Effector memory CD4-positive, alpha-beta T cell (primary cell): ENCODE data around the gene TBC1D21.

Experiments
- DNase-seq, 3 donors: peaks; one replicate each; pipeline ENCODE4 v3.0.0-alpha.2; 2020
- H3K27ac ChIP-seq: 2 replicates; pipeline ENCODE4 v1.7.0; 2013; ENCODE audit warnings: mild to moderate bottlenecking, low read length, moderate library complexity; ENCODE audit not compliant: insufficient read depth, poor library complexity, severe bottlenecking
- H3K27me3 ChIP-seq: replicated peaks from 2 replicates; pipeline ENCODE4 v1.7.0; 2013; ENCODE audit warnings: mild to moderate bottlenecking, low read length; ENCODE audit not compliant: insufficient read depth, control insufficient read depth, poor library complexity, severe bottlenecking
- H3K36me3 ChIP-seq: 2 replicates; pipeline ENCODE4 v1.7.0; 2013; ENCODE audit warnings: mild to moderate bottlenecking, low read length, moderate library complexity; ENCODE audit not compliant: control insufficient read depth, insufficient read depth
- H3K4me1 ChIP-seq: 2 replicates; pipeline ENCODE4 v1.7.0; 2013; ENCODE audit warnings: low read length, mild to moderate bottlenecking; ENCODE audit not compliant: control insufficient read depth, insufficient read depth, poor library complexity, severe bottlenecking
- H3K4me3 ChIP-seq: 2 replicates; pipeline ENCODE4 v1.7.0; 2013; ENCODE audit warnings: low read length, low read depth, mild to moderate bottlenecking; ENCODE audit not compliant: insufficient read depth, poor library complexity, severe bottlenecking
- H3K9me3 ChIP-seq: 2 replicates; pipeline ENCODE4 v1.7.0; 2013; ENCODE audit warnings: mild to moderate bottlenecking, low read length, moderate library complexity; ENCODE audit not compliant: control insufficient read depth

Gene TBC1D21

GRCh38 chr15:73899197-73900094 lies 26.1 kb downstream of the TBC1D21 start:
- no peak for DNase-seq
- Histone ChIP-seq H3K36me3 (no peaks in the 10 kb centered on the region), H3K4me3 (no peak overlapping the region), H3K27ac (no peak overlapping the region), H3K27me3 (no peaks in the 10 kb centered on the region), H3K9me3 (no peaks in the 10 kb centered on the region), H3K4me1 (no peaks in the 10 kb centered on the region)

GRCh38 chr15:73900095-73900712 lies 26.8 kb downstream of the TBC1D21 start:
- H3K4me1 ChIP-seq = no peaks in the 10 kb centered on the region
- DNase-seq = no peak
- H3K36me3 ChIP-seq = no peaks in the 10 kb centered on the region
- H3K27me3 ChIP-seq = no peaks in the 10 kb centered on the region
- H3K9me3 ChIP-seq = no peaks in the 10 kb centered on the region
- H3K27ac ChIP-seq = no peak overlapping the region
- H3K4me3 ChIP-seq = no peak overlapping the region

GRCh38 chr15:73901126-73901810 lies 27.9 kb downstream of the TBC1D21 start:
- no peaks in the 10 kb centered on the region for H3K36me3 ChIP-seq
- no peaks in the 10 kb centered on the region for H3K9me3 ChIP-seq
- DNase-seq = no peak
- no peak overlapping the region for H3K4me3 ChIP-seq
- H3K27me3 ChIP-seq = no peaks in the 10 kb centered on the region
- no peak overlapping the region for H3K27ac ChIP-seq
- H3K4me1 ChIP-seq = no peaks in the 10 kb centered on the region

GRCh38 chr15:73902121-73903020 lies 29.0 kb downstream of the TBC1D21 start:
- H3K27me3 ChIP-seq = no peaks in the 10 kb centered on the region
- H3K9me3 ChIP-seq = no peaks in the 10 kb centered on the region
- H3K4me3 ChIP-seq = no peak overlapping the region
- H3K27ac ChIP-seq = no peak overlapping the region
- no peak for DNase-seq
- H3K4me1 ChIP-seq = no peaks in the 10 kb centered on the region
- H3K36me3 ChIP-seq = no peaks in the 10 kb centered on the region

GRCh38 chr15:73904026-73904815 lies 30.9 kb downstream of the TBC1D21 start:
- Histone ChIP-seq H3K36me3 (no peaks in the 10 kb centered on the region), H3K4me1 (no peaks in the 10 kb centered on the region), H3K4me3 (no peak overlapping the region), H3K27ac (no peak overlapping the region), H3K27me3 (no peaks in the 10 kb centered on the region), H3K9me3 (no peaks in the 10 kb centered on the region)
- DNase-seq = no peak

GRCh38 chr15:73905225-73905827 lies 32.0 kb downstream of the TBC1D21 start:
- Histone ChIP-seq H3K36me3 (no peaks in the 10 kb centered on the region), H3K27ac (no peak overlapping the region), H3K4me1 (no peaks in the 10 kb centered on the region), H3K27me3 (no peaks in the 10 kb centered on the region), H3K4me3 (no peak overlapping the region), H3K9me3 (no peaks in the 10 kb centered on the region)
- no peak for DNase-seq

GRCh38 chr15:73906346-73907034 lies 33.1 kb downstream of the TBC1D21 start:
- no peak for DNase-seq
- no peaks in the 10 kb centered on the region for H3K4me1 ChIP-seq
- H3K9me3 ChIP-seq = no peaks in the 10 kb centered on the region
- no peaks in the 10 kb centered on the region for H3K27me3 ChIP-seq
- no peak overlapping the region for H3K27ac ChIP-seq
- no peak overlapping the region for H3K4me3 ChIP-seq
- no peaks in the 10 kb centered on the region for H3K36me3 ChIP-seq

GRCh38 chr15:73907035-73907408 lies 33.7 kb downstream of the TBC1D21 start:
- H3K27me3 ChIP-seq = no peaks in the 10 kb centered on the region

More at GRCh38 chr15:73907035-73907408, 33.7 kb downstream of the TBC1D21 start:
- Histone ChIP-seq H3K4me1 (no peaks in the 10 kb centered on the region), H3K4me3 (no peak overlapping the region), H3K27ac (no peak overlapping the region), H3K9me3 (no peaks in the 10 kb centered on the region), H3K36me3 (no peaks in the 10 kb centered on the region)
- no peak for DNase-seq
